ENCODE results near the gene COL11A1. TPM values are rescaled to one million over a fixed set of nuclear protein-coding genes. Genes with fewer than 3 reads are reported as not detected.

COL11A1 gene
- total and polyA plus RNA-seq, 3 experiments from 2014 or later, result not detected

GRCh38 chr1:102977292-102977691 is 131.0 kb downstream of the COL11A1 start:
- Histone ChIP-seq H3K36me3 (ENCODE audit: insufficient read depth, low read length) (no peaks in the 10 kb centered on the region), H3K27ac (ENCODE audit: low read depth, low read length) (no peak overlapping the region), H3K9me3 (ENCODE audit: low read length) (no peaks in the 10 kb centered on the region), H3K4me1 (ENCODE audit: insufficient read depth, low read length) (no peaks in the 10 kb centered on the region), H3K4me3 (ENCODE audit: low read length) (no peak overlapping the region), H3K27me3 (ENCODE audit: insufficient read depth, low read length, poor library complexity, severe bottlenecking) (no peaks in the 10 kb centered on the region)
- H3K9me3 Mint-ChIP-seq, result no peaks in the 10 kb centered on the region
- CTCF ChIA-PET, result no interaction called here
- DNase-seq, result no peak
- H3K27me3 Mint-ChIP-seq, result no peaks in the 10 kb centered on the region
- H3K4me3 Mint-ChIP-seq, result no peak overlapping the region
- H3K36me3 Mint-ChIP-seq, result no peaks in the 10 kb centered on the region
- H3K27ac Mint-ChIP-seq, result no peak overlapping the region
- H3K4me1 Mint-ChIP-seq, result no peaks in the 10 kb centered on the region
- POLR2A ChIA-PET, result no interaction called here

DNA sequence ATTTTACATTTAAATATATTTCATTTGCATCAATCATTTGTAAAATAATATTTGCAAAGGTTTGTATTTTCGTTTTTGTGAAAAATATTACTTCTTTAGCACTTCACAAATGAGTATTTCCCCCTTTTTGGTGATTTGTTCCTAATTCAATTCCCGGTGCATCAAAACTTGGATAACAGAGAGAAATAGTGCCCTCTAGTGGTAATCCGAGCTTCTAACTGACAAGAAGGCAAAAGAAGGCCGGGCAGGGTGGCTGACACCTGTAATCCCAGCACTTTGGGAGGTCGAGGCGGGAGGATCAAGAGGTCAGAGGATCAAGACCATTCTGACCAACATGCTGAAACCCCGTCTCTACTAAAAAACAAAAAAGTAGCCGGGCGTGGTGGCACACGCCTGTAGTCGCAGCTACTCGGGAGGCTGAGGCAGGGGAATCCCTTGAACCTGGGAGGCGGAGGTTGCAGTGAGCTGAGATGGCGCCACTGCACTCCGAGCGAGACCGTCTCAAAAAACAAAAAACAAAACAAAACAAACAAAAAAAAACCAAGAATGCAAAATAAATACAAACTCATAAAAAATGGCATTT is 137.7 kb downstream of the COL11A1 start:
- POLR2A ChIA-PET, result no interaction called here
- Mint-ChIP-seq H3K4me1 (no peaks in the 10 kb centered on the region), H3K9me3 (peaks cover 0 to 3% (median 0%) of the 10 kb centered on the region in 5 donors), H3K27ac (no peak overlapping the region), H3K27me3 (no peaks in the 10 kb centered on the region), H3K36me3 (no peaks in the 10 kb centered on the region), H3K4me3 (no peak overlapping the region)
- no peak overlapping the region for H3K27ac ChIP-seq (ENCODE audit: low read depth, low read length)
- no peaks in the 10 kb centered on the region for H3K36me3 ChIP-seq (ENCODE audit: insufficient read depth, low read length)
- H3K9me3 ChIP-seq (ENCODE audit: low read length), result no peaks in the 10 kb centered on the region
- no peaks in the 10 kb centered on the region for H3K4me1 ChIP-seq (ENCODE audit: insufficient read depth, low read length)
- H3K4me3 ChIP-seq (ENCODE audit: low read length), result no peak overlapping the region
- no peak for DNase-seq
- CTCF ChIA-PET, result no interaction called here
- H3K27me3 ChIP-seq (ENCODE audit: insufficient read depth, low read length, poor library complexity, severe bottlenecking), result no peaks in the 10 kb centered on the region

GRCh38 chr1:102967786-102968185 is 140.5 kb downstream of the COL11A1 start:
- no peaks in the 10 kb centered on the region for H3K4me1 ChIP-seq (ENCODE audit: insufficient read depth, low read length)
- ChIA-PET POLR2A (no interaction called here), CTCF (no interaction called here)
- peaks cover 0 to 3% (median 0%) of the 10 kb centered on the region in 5 donors for H3K9me3 Mint-ChIP-seq
- H3K36me3 ChIP-seq (ENCODE audit: insufficient read depth, low read length), result no peaks in the 10 kb centered on the region
- no peaks in the 10 kb centered on the region for H3K27me3 Mint-ChIP-seq
- H3K4me1 Mint-ChIP-seq, result no peaks in the 10 kb centered on the region
- no peak overlapping the region for H3K4me3 Mint-ChIP-seq
- no peak overlapping the region for H3K4me3 ChIP-seq (ENCODE audit: low read length)
- H3K36me3 Mint-ChIP-seq, result no peaks in the 10 kb centered on the region
- no peaks in the 10 kb centered on the region for H3K27me3 ChIP-seq (ENCODE audit: insufficient read depth, low read length, poor library complexity, severe bottlenecking)
- H3K27ac Mint-ChIP-seq, result no peak overlapping the region
- no peak overlapping the region for H3K27ac ChIP-seq (ENCODE audit: low read depth, low read length)
- DNase-seq, result no peak
- no peaks in the 10 kb centered on the region for H3K9me3 ChIP-seq (ENCODE audit: low read length)

GRCh38 chr1:102961549-102961948 is 146.8 kb downstream of the COL11A1 start:
- POLR2A ChIA-PET, result no interaction called here
- Histone ChIP-seq H3K4me1 (ENCODE audit: insufficient read depth, low read length) (no peaks in the 10 kb centered on the region), H3K36me3 (ENCODE audit: insufficient read depth, low read length) (no peaks in the 10 kb centered on the region), H3K27me3 (ENCODE audit: insufficient read depth, low read length, poor library complexity, severe bottlenecking) (no peaks in the 10 kb centered on the region), H3K9me3 (ENCODE audit: low read length) (no peaks in the 10 kb centered on the region), H3K27ac (ENCODE audit: low read depth, low read length) (no peak overlapping the region), H3K4me3 (ENCODE audit: low read length) (no peak overlapping the region)
- H3K9me3 Mint-ChIP-seq, result peaks cover 0 to 12% (median 0%) of the 10 kb centered on the region in 5 donors
- no peaks in the 10 kb centered on the region for H3K36me3 Mint-ChIP-seq
- H3K27me3 Mint-ChIP-seq, result no peaks in the 10 kb centered on the region
- DNase-seq, result no peak
- CTCF ChIA-PET, result no interaction called here
- H3K27ac Mint-ChIP-seq, result no peak overlapping the region
- no peaks in the 10 kb centered on the region for H3K4me1 Mint-ChIP-seq
- H3K4me3 Mint-ChIP-seq, result no peak overlapping the region

GRCh38 chr1:102954576-102954975 is 153.7 kb downstream of the COL11A1 start:
- no peak overlapping the region for H3K4me3 ChIP-seq (ENCODE audit: low read length)
- H3K9me3 Mint-ChIP-seq, result peaks cover 0 to 19% (median 2%) of the 10 kb centered on the region in 5 donors
- no peaks in the 10 kb centered on the region for H3K36me3 Mint-ChIP-seq
- H3K27me3 Mint-ChIP-seq, result no peaks in the 10 kb centered on the region
- H3K27ac ChIP-seq (ENCODE audit: low read depth, low read length), result no peak overlapping the region
- no peak for DNase-seq
- H3K27ac Mint-ChIP-seq, result no peak overlapping the region
- POLR2A ChIA-PET, result no interaction called here
- no peaks in the 10 kb centered on the region for H3K9me3 ChIP-seq (ENCODE audit: low read length)
- H3K4me3 Mint-ChIP-seq, result no peak overlapping the region
- CTCF ChIA-PET, result no interaction called here
- no peaks in the 10 kb centered on the region for H3K4me1 ChIP-seq (ENCODE audit: insufficient read depth, low read length)
- no peaks in the 10 kb centered on the region for H3K4me1 Mint-ChIP-seq
- H3K27me3 ChIP-seq (ENCODE audit: insufficient read depth, low read length, poor library complexity, severe bottlenecking), result no peaks in the 10 kb centered on the region
- H3K36me3 ChIP-seq (ENCODE audit: insufficient read depth, low read length), result no peaks in the 10 kb centered on the region

GRCh38 chr1:102952400-102952799 is 155.9 kb downstream of the COL11A1 start:
- Histone ChIP-seq H3K27me3 (ENCODE audit: insufficient read depth, low read length, poor library complexity, severe bottlenecking) (no peaks in the 10 kb centered on the region), H3K9me3 (ENCODE audit: low read length) (no peaks in the 10 kb centered on the region), H3K27ac (ENCODE audit: low read depth, low read length) (no peak overlapping the region), H3K4me3 (ENCODE audit: low read length) (no peak overlapping the region), H3K36me3 (ENCODE audit: insufficient read depth, low read length) (no peaks in the 10 kb centered on the region), H3K4me1 (ENCODE audit: insufficient read depth, low read length) (no peaks in the 10 kb centered on the region)
- no peak for DNase-seq
- no peak overlapping the region for H3K27ac Mint-ChIP-seq
- ChIA-PET CTCF (no interaction called here), POLR2A (no interaction called here)
- H3K4me3 Mint-ChIP-seq, result no peak overlapping the region
- no peaks in the 10 kb centered on the region for H3K4me1 Mint-ChIP-seq
- peaks cover 0 to 11% (median 2%) of the 10 kb centered on the region in 5 donors for H3K9me3 Mint-ChIP-seq
- H3K27me3 Mint-ChIP-seq, result no peaks in the 10 kb centered on the region
- H3K36me3 Mint-ChIP-seq, result no peaks in the 10 kb centered on the region

DNA sequence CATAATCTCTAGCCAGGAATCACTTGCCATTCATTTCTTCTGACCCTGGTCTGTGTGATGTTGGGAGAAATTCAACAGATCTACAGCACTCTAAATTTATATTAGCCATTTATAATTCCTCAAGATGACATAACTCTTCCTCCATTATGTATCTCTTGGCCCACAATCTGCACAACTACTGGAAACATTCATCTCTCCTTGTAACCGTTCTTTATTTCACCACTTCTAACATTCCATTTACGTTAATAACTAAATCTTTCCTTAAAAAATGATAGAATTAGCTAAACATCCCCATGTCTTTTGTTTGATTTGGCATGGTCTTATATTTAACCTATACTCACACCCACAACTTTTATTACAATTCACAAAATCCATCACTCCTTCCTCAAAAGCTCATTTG is 166.0 kb downstream of the COL11A1 start:
- POLR2A ChIA-PET, result no interaction called here
- H3K36me3 Mint-ChIP-seq, result no peaks in the 10 kb centered on the region

GRCh38 chr1:102941366-102941947 is 166.9 kb downstream of the COL11A1 start:
- POLR2A ChIA-PET, result no interaction called here
- Histone ChIP-seq H3K4me3 (ENCODE audit: low read length) (no peak overlapping the region), H3K27ac (ENCODE audit: low read depth, low read length) (no peak overlapping the region), H3K4me1 (ENCODE audit: insufficient read depth, low read length) (no peaks in the 10 kb centered on the region), H3K9me3 (ENCODE audit: low read length) (no peaks in the 10 kb centered on the region), H3K27me3 (ENCODE audit: insufficient read depth, low read length, poor library complexity, severe bottlenecking) (no peaks in the 10 kb centered on the region), H3K36me3 (ENCODE audit: insufficient read depth, low read length) (no peaks in the 10 kb centered on the region)
- CTCF ChIA-PET, result no interaction called here
- Mint-ChIP-seq H3K27me3 (no peaks in the 10 kb centered on the region), H3K9me3 (peaks cover 0 to 13% (median 4%) of the 10 kb centered on the region in 5 donors), H3K27ac (no peak overlapping the region), H3K36me3 (no peaks in the 10 kb centered on the region), H3K4me3 (no peak overlapping the region), H3K4me1 (no peaks in the 10 kb centered on the region)
- no peak for DNase-seq

More for the DNA sequence above, 166.0 kb downstream of the COL11A1 start:
- DNase-seq, result no peak
- Histone ChIP-seq H3K4me1 (ENCODE audit: insufficient read depth, low read length) (no peaks in the 10 kb centered on the region), H3K27ac (ENCODE audit: low read depth, low read length) (no peak overlapping the region), H3K27me3 (ENCODE audit: insufficient read depth, low read length, poor library complexity, severe bottlenecking) (no peaks in the 10 kb centered on the region), H3K4me3 (ENCODE audit: low read length) (no peak overlapping the region), H3K9me3 (ENCODE audit: low read length) (no peaks in the 10 kb centered on the region), H3K36me3 (ENCODE audit: insufficient read depth, low read length) (no peaks in the 10 kb centered on the region)
- Mint-ChIP-seq H3K4me1 (no peaks in the 10 kb centered on the region), H3K27me3 (no peaks in the 10 kb centered on the region), H3K4me3 (no peak overlapping the region), H3K27ac (no peak overlapping the region), H3K9me3 (peaks cover 0 to 14% (median 4%) of the 10 kb centered on the region in 5 donors)
- CTCF ChIA-PET, result no interaction called here
